DND-41 (cell line): ENCODE data around the gene OST4.

ENCODE experiments used
- CTCF ChIP-seq: IDR thresholded peaks from 2 replicates; pipeline ENCODE4 v1.5.1; 2012; ENCODE audit warnings: borderline replicate concordance, low read length, moderate library complexity, mild to moderate bottlenecking; ENCODE audit not compliant: poor library complexity, severe bottlenecking; ENCODE audit errors: extremely low read depth
- EZH2 ChIP-seq: IDR thresholded peaks from 3 replicates; pipeline ENCODE4 v1.6.1; 2012; ENCODE audit warnings: borderline replicate concordance, low read depth, mild to moderate bottlenecking, moderate library complexity, low read length, inconsistent platforms; ENCODE audit not compliant: severe bottlenecking

GRCh38 chr2:27065128-27065527 lies 6.3 kb downstream of the OST4 start:
- TF ChIP-seq CTCF (no peak), EZH2 (no peak)
